Measurements from ENCODE around the gene PURB.

DNA sequence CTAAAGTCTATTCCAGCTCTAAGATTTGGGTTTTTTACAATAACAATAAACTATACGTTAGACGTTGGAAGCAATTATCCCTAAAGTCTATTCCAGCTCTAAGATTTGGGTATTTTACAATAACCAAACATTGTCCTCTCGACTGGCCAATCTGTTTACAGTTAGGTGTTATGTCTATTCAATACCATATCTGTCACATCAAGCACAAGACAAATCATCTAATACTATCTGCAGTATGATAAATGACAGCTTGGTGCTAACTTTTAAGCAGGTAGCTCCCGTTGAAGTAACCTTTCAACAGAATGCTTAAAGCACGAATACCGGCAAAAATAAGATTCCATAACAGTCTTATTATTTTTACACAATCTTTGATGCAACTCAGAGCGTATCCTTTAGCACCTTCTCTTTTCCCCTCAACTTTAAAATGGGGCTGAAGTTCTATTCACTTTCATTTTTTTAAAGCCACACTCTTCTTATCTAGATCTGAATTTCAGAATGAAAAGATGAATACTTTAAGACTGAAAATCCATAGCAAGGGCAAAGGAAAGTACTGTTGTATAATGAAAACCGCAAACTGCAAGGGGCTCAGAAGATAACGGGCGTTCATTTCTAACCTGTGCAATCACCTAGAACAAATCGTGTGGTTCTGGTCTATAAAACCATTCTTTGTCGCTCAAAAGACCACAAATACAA lies 38.4 kb downstream of the PURB start:
- TF ChIP-seq EP300 (IDR thresholded peaks at IDR 0.05) (no peak), POLR2A (IDR thresholded peaks at IDR 0.05) (no peak)
- TF ChIP-seq, protein P1, sequence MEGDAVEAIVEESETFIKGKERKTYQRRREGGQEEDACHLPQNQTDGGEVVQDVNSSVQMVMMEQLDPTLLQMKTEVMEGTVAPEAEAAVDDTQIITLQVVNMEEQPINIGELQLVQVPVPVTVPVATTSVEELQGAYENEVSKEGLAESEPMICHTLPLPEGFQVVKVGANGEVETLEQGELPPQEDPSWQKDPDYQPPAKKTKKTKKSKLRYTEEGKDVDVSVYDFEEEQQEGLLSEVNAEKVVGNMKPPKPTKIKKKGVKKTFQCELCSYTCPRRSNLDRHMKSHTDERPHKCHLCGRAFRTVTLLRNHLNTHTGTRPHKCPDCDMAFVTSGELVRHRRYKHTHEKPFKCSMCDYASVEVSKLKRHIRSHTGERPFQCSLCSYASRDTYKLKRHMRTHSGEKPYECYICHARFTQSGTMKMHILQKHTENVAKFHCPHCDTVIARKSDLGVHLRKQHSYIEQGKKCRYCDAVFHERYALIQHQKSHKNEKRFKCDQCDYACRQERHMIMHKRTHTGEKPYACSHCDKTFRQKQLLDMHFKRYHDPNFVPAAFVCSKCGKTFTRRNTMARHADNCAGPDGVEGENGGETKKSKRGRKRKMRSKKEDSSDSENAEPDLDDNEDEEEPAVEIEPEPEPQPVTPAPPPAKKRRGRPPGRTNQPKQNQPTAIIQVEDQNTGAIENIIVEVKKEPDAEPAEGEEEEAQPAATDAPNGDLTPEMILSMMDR (IDR thresholded peaks at IDR 0.05) = no peak
